PC-3 (cell line): ENCODE measurements around the gene DAB1.

Source experiments
- CTCF ChIP-seq: fragments of 300-600 bp; sonication (generic); conservative IDR thresholded peaks from 2 replicates; pipeline ENCODE4 v1.5.1; 2017; ENCODE audit warnings: antibody characterized with exemption, low read depth, mild to moderate bottlenecking, low read length
- EZH2 ChIP-seq: fragments of 300-600 bp; sonication (generic); IDR thresholded peaks from one replicate; pipeline ENCODE4 v1.6.1; 2017; ENCODE audit warnings: antibody characterized with exemption, mild to moderate bottlenecking, low read length; ENCODE audit not compliant: unreplicated experiment
- EZH2phosphoT487 ChIP-seq: fragments of 300-600 bp; sonication (generic); IDR thresholded peaks from 2 replicates; pipeline ENCODE4 v1.6.1; 2018; ENCODE audit warnings: mild to moderate bottlenecking, antibody characterized with exemption, low read length, borderline replicate concordance

GRCh38 chr1:57381871-57382270 is 42.0 kb downstream of the DAB1 start:
- no peak for TF ChIP-seq CTCF
- TF ChIP-seq EZH2 = no peak
- TF ChIP-seq EZH2phosphoT487 = no peak
